ENCODE measurements around the gene MAN1A1.

The MAN1A1 gene

GRCh38 chr6:119241111-119241465 lies 108.5 kb downstream of the MAN1A1 start:
- Histone ChIP-seq H3K27me3 (no peaks in the 10 kb centered on the region), H3K4me1 (peaks cover 0 to 9% (median 3%) of the 10 kb centered on the region in 4 donors), H3K4me3 (no peak overlapping the region), H3K36me3 (peaks cover 0 to 5% (median 3%) of the 10 kb centered on the region in 3 donors), H3K9me3 (peaks cover 0 to 3% (median 0%) of the 10 kb centered on the region in 3 donors), H3K27ac (no peak overlapping the region)
- DNase-seq, result no peak
- intact Hi-C loops (cut with DNase I; ENCODE audit: low total_unique reads), result no loop called here
- TF ChIP-seq, protein P1, sequence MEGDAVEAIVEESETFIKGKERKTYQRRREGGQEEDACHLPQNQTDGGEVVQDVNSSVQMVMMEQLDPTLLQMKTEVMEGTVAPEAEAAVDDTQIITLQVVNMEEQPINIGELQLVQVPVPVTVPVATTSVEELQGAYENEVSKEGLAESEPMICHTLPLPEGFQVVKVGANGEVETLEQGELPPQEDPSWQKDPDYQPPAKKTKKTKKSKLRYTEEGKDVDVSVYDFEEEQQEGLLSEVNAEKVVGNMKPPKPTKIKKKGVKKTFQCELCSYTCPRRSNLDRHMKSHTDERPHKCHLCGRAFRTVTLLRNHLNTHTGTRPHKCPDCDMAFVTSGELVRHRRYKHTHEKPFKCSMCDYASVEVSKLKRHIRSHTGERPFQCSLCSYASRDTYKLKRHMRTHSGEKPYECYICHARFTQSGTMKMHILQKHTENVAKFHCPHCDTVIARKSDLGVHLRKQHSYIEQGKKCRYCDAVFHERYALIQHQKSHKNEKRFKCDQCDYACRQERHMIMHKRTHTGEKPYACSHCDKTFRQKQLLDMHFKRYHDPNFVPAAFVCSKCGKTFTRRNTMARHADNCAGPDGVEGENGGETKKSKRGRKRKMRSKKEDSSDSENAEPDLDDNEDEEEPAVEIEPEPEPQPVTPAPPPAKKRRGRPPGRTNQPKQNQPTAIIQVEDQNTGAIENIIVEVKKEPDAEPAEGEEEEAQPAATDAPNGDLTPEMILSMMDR (IDR thresholded peaks at IDR 0.05), result no peak

GRCh38 chr6:119240257-119241110 lies 109.1 kb downstream of the MAN1A1 start:
- peaks cover 0 to 3% (median 0%) of the 10 kb centered on the region in 3 donors for H3K9me3 ChIP-seq
- H3K27ac ChIP-seq, result no peak overlapping the region
- TF ChIP-seq, protein P1 (IDR thresholded peaks at IDR 0.05), result no peak
- no peak for DNase-seq
- no peak overlapping the region for H3K4me3 ChIP-seq
- H3K36me3 ChIP-seq, result peaks cover 0 to 11% (median 9%) of the 10 kb centered on the region in 3 donors
- no peaks in the 10 kb centered on the region for H3K27me3 ChIP-seq
- intact Hi-C loops (cut with DNase I; ENCODE audit: low total_unique reads), result no loop called here
- H3K4me1 ChIP-seq, result peaks cover 0 to 9% (median 3%) of the 10 kb centered on the region in 4 donors

- DNase-seq, result no peak
- no peak overlapping the region for H3K4me3 ChIP-seq
- no peaks in the 10 kb centered on the region for H3K27me3 ChIP-seq
- TF ChIP-seq, protein P1 (IDR thresholded peaks at IDR 0.05), result no peak
- no peak overlapping the region for H3K27ac ChIP-seq
- H3K36me3 ChIP-seq, result peaks cover 0 to 15% (median 14%) of the 10 kb centered on the region in 3 donors
- H3K9me3 ChIP-seq, result peaks cover 0 to 3% (median 0%) of the 10 kb centered on the region in 3 donors
- H3K4me1 ChIP-seq, result peaks cover 0 to 9% (median 3%) of the 10 kb centered on the region in 4 donors
- intact Hi-C loops (cut with DNase I; ENCODE audit: low total_unique reads), result no loop called here
These were observed 112.3 kb downstream of the MAN1A1 start for GRCh38 chr6:119237177-119237715.

- TF ChIP-seq, protein P1 (IDR thresholded peaks at IDR 0.05), result no peak
- no peak for DNase-seq
- intact Hi-C loops (cut with DNase I; ENCODE audit: low total_unique reads), result no loop called here
- Histone ChIP-seq H3K9me3 (peaks cover 0 to 3% (median 0%) of the 10 kb centered on the region in 3 donors), H3K4me3 (no peak overlapping the region), H3K27ac (no peak overlapping the region), H3K36me3 (peaks cover 0 to 29% (median 14%) of the 10 kb centered on the region in 3 donors), H3K27me3 (no peaks in the 10 kb centered on the region), H3K4me1 (no peaks in the 10 kb centered on the region)
These were observed 114.6 kb downstream of the MAN1A1 start for GRCh38 chr6:119234941-119235340.

- H3K4me1 ChIP-seq, result no peaks in the 10 kb centered on the region
- TF ChIP-seq, protein P1 (IDR thresholded peaks at IDR 0.05), result no peak
- intact Hi-C loops (cut with DNase I; ENCODE audit: low total_unique reads), result no loop called here
- no peak for DNase-seq
- no peaks in the 10 kb centered on the region for H3K27me3 ChIP-seq
- H3K27ac ChIP-seq, result no peak overlapping the region
- peaks cover 0 to 29% (median 14%) of the 10 kb centered on the region in 3 donors for H3K36me3 ChIP-seq
- H3K4me3 ChIP-seq, result no peak overlapping the region
- H3K9me3 ChIP-seq, result peaks cover 0 to 3% (median 0%) of the 10 kb centered on the region in 3 donors
These were observed 115.1 kb downstream of the MAN1A1 start for GRCh38 chr6:119234457-119234856.
